Activated naive CD8-positive, alpha-beta T cell treated with anti-CD3 and anti-CD28 coated beads, Interleukin-2, amount 10 ng/mL, durations not matched to agents 7 days and 5 days (primary cell): Measurements from ENCODE around the gene LARGE1. TPM values are rescaled to one million over a fixed set of nuclear protein-coding genes. Genes with fewer than 3 reads are reported as not detected.

Experiments
- ATAC-seq: fragments of 150-1000 bp; cut with Tn5 transposase; one replicate; pipeline ENCODE4 v1.10.0; 2021; ENCODE audit warnings: low read depth, moderate library complexity
- POLR2A ChIA-PET: fragments of 350-600 bp; sonication (Branson Sonifier 250); formaldehyde crosslinking; loops from one replicate; lab custom pipeline; 2021; ENCODE audit warnings: antibody characterized with exemption; lab: Charles Lee
- DNase-seq: peaks from one replicate; pipeline ENCODE4 v3.0.0; 2021
- H3K27ac Mint-ChIP-seq: one replicate; pipeline ENCODE4 v1.8.0; 2022; ENCODE audit warnings: mild to moderate bottlenecking, mixed read lengths
- H3K27me3 Mint-ChIP-seq: one replicate; pipeline ENCODE4 v1.8.0; 2022; ENCODE audit warnings: mild to moderate bottlenecking, moderate library complexity, mixed read lengths
- H3K36me3 Mint-ChIP-seq: one replicate; pipeline ENCODE4 v1.8.0; 2021; ENCODE audit warnings: mild to moderate bottlenecking, mixed read lengths
- H3K4me1 Mint-ChIP-seq: one replicate; pipeline ENCODE4 v1.8.0; 2021; ENCODE audit warnings: mixed read lengths
- H3K4me3 Mint-ChIP-seq: one replicate; pipeline ENCODE4 v1.8.0; 2022; ENCODE audit warnings: mild to moderate bottlenecking, moderate library complexity, mixed read lengths
- H3K9me3 Mint-ChIP-seq: one replicate; pipeline ENCODE4 v1.8.0; 2021; ENCODE audit warnings: mixed read lengths
- total RNA-seq, 2 experiments: library from RNA; stranded (reverse); gene quantifications; one replicate each; pipeline ENCODE4 v1.2.3, GENCODE V29; 2021

LARGE1 gene
- total RNA-seq, 2 experiments from 2014 or later: 0.68 to 0.75 TPM

- H3K27me3 Mint-ChIP-seq: peaks cover 2% of the 10 kb centered on the region
- H3K36me3 Mint-ChIP-seq: no peaks in the 10 kb centered on the region
- no peak for DNase-seq
- peaks cover 2% of the 10 kb centered on the region for H3K4me1 Mint-ChIP-seq
- ATAC-seq: no peak
- POLR2A ChIA-PET: no interaction called here
- H3K9me3 Mint-ChIP-seq: peaks cover 10% of the 10 kb centered on the region
- H3K27ac Mint-ChIP-seq: no peak overlapping the region
- no peak overlapping the region for H3K4me3 Mint-ChIP-seq
Observed at GRCh38 chr22:33553493-33553892, 366.8 kb downstream of the LARGE1 start.

- no peak for ATAC-seq
- Mint-ChIP-seq H3K27me3 (no peaks in the 10 kb centered on the region), H3K4me3 (no peak overlapping the region), H3K27ac (no peak overlapping the region), H3K36me3 (no peaks in the 10 kb centered on the region), H3K9me3 (peaks cover 8% of the 10 kb centered on the region), H3K4me1 (no peaks in the 10 kb centered on the region)
- DNase-seq: no peak
- POLR2A ChIA-PET: no interaction called here
Observed at GRCh38 chr22:33544707-33545106, 375.6 kb downstream of the LARGE1 start.

- Mint-ChIP-seq H3K36me3 (no peaks in the 10 kb centered on the region), H3K27ac (no peak overlapping the region), H3K4me3 (no peak overlapping the region), H3K4me1 (no peaks in the 10 kb centered on the region), H3K9me3 (peaks cover 8% of the 10 kb centered on the region), H3K27me3 (no peaks in the 10 kb centered on the region)
- POLR2A ChIA-PET: no interaction called here
- DNase-seq: no peak
- no peak for ATAC-seq
Observed at GRCh38 chr22:33542722-33543121, 377.6 kb downstream of the LARGE1 start.

- Mint-ChIP-seq H3K27me3 (no peaks in the 10 kb centered on the region), H3K27ac (no peak overlapping the region), H3K36me3 (no peaks in the 10 kb centered on the region), H3K9me3 (peaks cover 8% of the 10 kb centered on the region), H3K4me1 (no peaks in the 10 kb centered on the region), H3K4me3 (no peak overlapping the region)
- POLR2A ChIA-PET: interaction anchor here (0.7 kb wide), 1 partner anchor 9 kb away, joined by 4 read pairs; no protein-coding TSS in a partner anchor
- ATAC-seq (no peak), DNase-seq (no peak)
Observed at GRCh38 chr22:33542153-33542552, 378.1 kb downstream of the LARGE1 start.

- no peak overlapping the region for H3K27ac Mint-ChIP-seq
Observed at GRCh38 chr22:33539902-33540751, 380.1 kb downstream of the LARGE1 start.

GRCh38 chr22:33539202-33539901 is 380.9 kb downstream of the LARGE1 start:
- Mint-ChIP-seq H3K36me3 (no peaks in the 10 kb centered on the region), H3K4me1 (no peaks in the 10 kb centered on the region), H3K27ac (no peak overlapping the region), H3K4me3 (no peak overlapping the region), H3K9me3 (no peaks in the 10 kb centered on the region), H3K27me3 (no peaks in the 10 kb centered on the region)
- ATAC-seq: no peak
- POLR2A ChIA-PET: no interaction called here
- DNase-seq: no peak

More at GRCh38 chr22:33539902-33540751, 380.1 kb downstream of the LARGE1 start:
- Mint-ChIP-seq H3K36me3 (no peaks in the 10 kb centered on the region), H3K27me3 (no peaks in the 10 kb centered on the region), H3K4me1 (no peaks in the 10 kb centered on the region), H3K4me3 (no peak overlapping the region), H3K9me3 (peaks cover 2% of the 10 kb centered on the region)
- POLR2A ChIA-PET: no interaction called here
- no peak for DNase-seq
- ATAC-seq: no peak

GRCh38 chr22:33538277-33538885 is 381.9 kb downstream of the LARGE1 start:
- Mint-ChIP-seq H3K36me3 (no peaks in the 10 kb centered on the region), H3K9me3 (no peaks in the 10 kb centered on the region), H3K4me1 (no peaks in the 10 kb centered on the region), H3K27me3 (no peaks in the 10 kb centered on the region), H3K4me3 (no peak overlapping the region), H3K27ac (no peak overlapping the region)
- no peak for ATAC-seq
- DNase-seq: no peak
- POLR2A ChIA-PET: no interaction called here

- POLR2A ChIA-PET: no interaction called here
- H3K27me3 Mint-ChIP-seq: no peaks in the 10 kb centered on the region
- H3K4me1 Mint-ChIP-seq: no peaks in the 10 kb centered on the region
- H3K27ac Mint-ChIP-seq: no peak overlapping the region
- DNase-seq (no peak), ATAC-seq (no peak)
- H3K9me3 Mint-ChIP-seq: no peaks in the 10 kb centered on the region
- no peaks in the 10 kb centered on the region for H3K36me3 Mint-ChIP-seq
- H3K4me3 Mint-ChIP-seq: no peak overlapping the region
Observed at GRCh38 chr22:33537059-33537458, 383.2 kb downstream of the LARGE1 start.

- no peak for DNase-seq
- no peak overlapping the region for H3K27ac Mint-ChIP-seq
- no peaks in the 10 kb centered on the region for H3K27me3 Mint-ChIP-seq
- POLR2A ChIA-PET: no interaction called here
- ATAC-seq: no peak
- no peak overlapping the region for H3K4me3 Mint-ChIP-seq
- no peaks in the 10 kb centered on the region for H3K9me3 Mint-ChIP-seq
- no peaks in the 10 kb centered on the region for H3K4me1 Mint-ChIP-seq
- no peaks in the 10 kb centered on the region for H3K36me3 Mint-ChIP-seq
Observed at GRCh38 chr22:33535937-33536875, 384.1 kb downstream of the LARGE1 start.

GRCh38 chr22:33529424-33530113 is 390.7 kb downstream of the LARGE1 start:
- no peaks in the 10 kb centered on the region for H3K4me1 Mint-ChIP-seq
- POLR2A ChIA-PET: no interaction called here
- ATAC-seq (no peak), DNase-seq (no peak)
- H3K27me3 Mint-ChIP-seq: no peaks in the 10 kb centered on the region
- H3K36me3 Mint-ChIP-seq: no peaks in the 10 kb centered on the region
- no peak overlapping the region for H3K4me3 Mint-ChIP-seq
- no peak overlapping the region for H3K27ac Mint-ChIP-seq
- no peaks in the 10 kb centered on the region for H3K9me3 Mint-ChIP-seq

- POLR2A ChIA-PET: no interaction called here
- Mint-ChIP-seq H3K9me3 (peaks cover 1% of the 10 kb centered on the region), H3K4me3 (no peak overlapping the region), H3K36me3 (no peaks in the 10 kb centered on the region), H3K27ac (no peak overlapping the region), H3K27me3 (peaks cover under 1% of the 10 kb centered on the region), H3K4me1 (no peaks in the 10 kb centered on the region)
- DNase-seq: no peak
- ATAC-seq: no peak
Observed at GRCh38 chr22:33528183-33528582, 392.1 kb downstream of the LARGE1 start.

GRCh38 chr22:33526434-33527107 is 393.7 kb downstream of the LARGE1 start:
- Mint-ChIP-seq H3K36me3 (no peaks in the 10 kb centered on the region), H3K4me1 (no peaks in the 10 kb centered on the region), H3K4me3 (no peak overlapping the region), H3K9me3 (peaks cover 2% of the 10 kb centered on the region), H3K27me3 (peaks cover 2% of the 10 kb centered on the region), H3K27ac (no peak overlapping the region)
- POLR2A ChIA-PET: no interaction called here
- no peak for ATAC-seq
- DNase-seq: no peak
